Naive thymus-derived CD4-positive, alpha-beta T cell (primary cell): Measurements from ENCODE around the gene PGM3. TPM values are rescaled to one million over a fixed set of nuclear protein-coding genes. Genes with fewer than 3 reads are reported as not detected.

ENCODE experiments used
- ATAC-seq: fragments of 150-1000 bp; cut with Tn5 transposase; 2 replicates; pipeline ENCODE4 v1.10.0; 2021; ENCODE audit warnings: mild to moderate bottlenecking, moderate library complexity
- CTCF ChIA-PET: fragments of 350-600 bp; sonication (Branson Sonifier 250); formaldehyde crosslinking; loops from one replicate; lab custom pipeline; 2021; ENCODE audit warnings: antibody characterized with exemption; lab: Charles Lee
- POLR2A ChIA-PET: fragments of 350-600 bp; sonication (Branson Sonifier 250); formaldehyde crosslinking; loops from one replicate; lab custom pipeline; 2021; ENCODE audit warnings: antibody characterized with exemption, inconsistent platforms; lab: Charles Lee
- DNase-seq, 9 donors: peaks; one replicate each; pipeline versions ENCODE4 v3.0.0 to v3.0.0-alpha.2; 2020 to 2022; ENCODE audit warnings: mixed read lengths in 1 of 9
- H3K27ac ChIP-seq: one replicate; pipeline ENCODE4 v1.7.0; 2013; ENCODE audit warnings: mild to moderate bottlenecking, low read depth, low read length, moderate library complexity
- H3K27me3 ChIP-seq, 2 donors: one replicate each; pipeline ENCODE4 v1.7.0; 2013; ENCODE audit warnings: low read length in 2 of 2, mild to moderate bottlenecking in 2 of 2, moderate library complexity in 2 of 2; ENCODE audit not compliant: control insufficient read depth in 2 of 2, insufficient read depth in 2 of 2
- H3K36me3 ChIP-seq, 3 experiments: 1 replicate in 2 of 3; 2 replicates in 1 of 3; pipeline ENCODE4 v1.7.0; 2013; ENCODE audit warnings: low read length in 3 of 3, mild to moderate bottlenecking in 3 of 3, moderate library complexity in 1 of 3; ENCODE audit not compliant: insufficient read depth in 3 of 3, control insufficient read depth in 2 of 3
- H3K4me1 ChIP-seq, 2 donors: one replicate each; pipeline ENCODE4 v1.7.0; 2013; ENCODE audit warnings: low read length in 2 of 2, mild to moderate bottlenecking in 2 of 2, moderate library complexity in 1 of 2; ENCODE audit not compliant: control insufficient read depth in 2 of 2, insufficient read depth in 2 of 2
- H3K4me3 ChIP-seq: 2 replicates; pipeline ENCODE4 v1.7.0; 2013; ENCODE audit warnings: mild to moderate bottlenecking, low read length
- H3K9me3 ChIP-seq, 3 experiments: 1 replicate in 2 of 3; 2 replicates in 1 of 3; pipeline ENCODE4 v1.7.0; 2013; ENCODE audit warnings: low read length in 3 of 3; ENCODE audit not compliant: control insufficient read depth in 2 of 3
- H3K27ac Mint-ChIP-seq, 9 donors: one replicate each; pipeline ENCODE4 v1.8.0; 2020 to 2022; ENCODE audit warnings: mixed read lengths in 9 of 9, mild to moderate bottlenecking in 8 of 9, moderate library complexity in 5 of 9, inconsistent platforms in 2 of 9
- H3K27me3 Mint-ChIP-seq, 5 donors: one replicate each; pipeline ENCODE4 v1.8.0; 2021 to 2022; ENCODE audit warnings: mixed read lengths in 5 of 5, mild to moderate bottlenecking in 1 of 5
- H3K36me3 Mint-ChIP-seq, 5 donors: one replicate each; pipeline ENCODE4 v1.8.0; 2020 to 2022; ENCODE audit warnings: mixed read lengths in 5 of 5, mild to moderate bottlenecking in 3 of 5, inconsistent platforms in 1 of 5
- H3K4me1 Mint-ChIP-seq, 7 donors: one replicate each; pipeline ENCODE4 v1.8.0; 2020 to 2022; ENCODE audit warnings: mixed read lengths in 7 of 7, mild to moderate bottlenecking in 3 of 7, inconsistent platforms in 1 of 7
- H3K4me3 Mint-ChIP-seq, 10 donors: one replicate each; pipeline ENCODE4 v1.8.0; 2020 to 2022; ENCODE audit warnings: mild to moderate bottlenecking in 10 of 10, mixed read lengths in 10 of 10, moderate library complexity in 6 of 10, inconsistent platforms in 2 of 10
- H3K9me3 Mint-ChIP-seq, 11 donors: one replicate each; pipeline ENCODE4 v1.8.0; 2020 to 2022; ENCODE audit warnings: mixed read lengths in 11 of 11, mild to moderate bottlenecking in 4 of 11, inconsistent platforms in 1 of 11, moderate library complexity in 1 of 11
- intact Hi-C, 2 donors: fragments of 100-400 bp; cut with micrococcal nuclease; formaldehyde crosslinking; loops; one replicate each; pipeline ENCODE4 v1.15.1; 2023
- polyA plus RNA-seq, 2 donors: library from polyadenylated mRNA; unstranded; fragments of 300-500 nt; fragmentation: Illumina TruSeq; gene quantifications; one replicate each; pipeline ENCODE4 v1.2.3, GENCODE V29; 2021
- total RNA-seq, 6 experiments: library from RNA in 5 of 6; stranded (reverse) in 5 of 6; gene quantifications; 1 replicate in 5 of 6; 2 replicates in 1 of 6; pipeline ENCODE4 v1.2.3 and lab custom pipeline; 2021 to 2026

Gene PGM3
- total RNA-seq (10 to 100 TPM; 22.0 to 37.3 (median 27.6) TPM), polyA plus RNA-seq (10 to 100 TPM in 1 of 2 donors, 1 to 10 TPM in 1; 8.2 to 14.2 TPM), total RNA-seq (lab: John Stamatoyannopoulos, UW) (42.5 reads per million, percentile 68 among the genes with 10 or more reads in this experiment)

DNA sequence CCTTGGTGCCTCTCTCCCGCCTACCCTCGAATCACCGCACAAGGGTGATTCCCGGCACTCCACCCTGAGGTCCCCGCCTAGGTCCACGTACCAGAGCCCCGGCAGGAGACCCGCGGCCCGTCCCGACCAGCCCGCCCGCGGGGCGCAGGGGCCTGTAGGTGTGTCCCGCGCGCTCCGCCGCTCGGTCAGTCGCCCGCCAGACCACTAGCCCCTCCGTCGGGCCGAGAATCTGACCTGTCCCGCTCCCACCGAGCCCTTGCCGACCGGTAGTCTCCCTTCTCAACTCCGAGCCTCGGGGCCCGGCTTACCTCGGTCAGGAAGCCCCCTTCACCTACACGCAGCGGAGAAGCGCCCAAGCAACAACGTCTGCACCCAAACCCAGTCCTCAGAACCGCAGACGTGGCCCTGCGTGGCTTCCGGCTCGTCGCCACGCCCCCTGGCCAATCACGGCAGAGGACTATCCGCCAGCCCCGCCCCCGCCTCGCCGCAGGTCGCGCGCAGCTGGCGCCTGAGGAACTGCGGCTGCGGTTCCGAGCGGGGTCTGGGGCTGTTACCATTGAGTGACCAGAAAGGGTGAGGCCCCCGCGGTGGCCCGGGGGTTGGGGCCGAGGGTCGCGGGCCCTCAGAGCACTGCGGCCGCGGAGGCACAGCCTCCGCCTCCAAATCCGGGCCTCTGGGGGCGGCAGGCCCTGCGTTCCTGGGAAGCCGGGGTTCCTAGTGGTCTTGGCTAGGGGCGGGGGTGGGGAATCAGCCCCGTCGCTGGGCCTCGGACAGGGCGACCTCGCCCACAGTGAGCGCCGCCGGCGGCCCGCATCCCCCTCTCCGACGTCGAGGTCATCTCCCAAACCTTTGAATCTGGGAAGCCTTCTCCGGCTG lies at the start of gene PGM3, which contains the start of gene RWDD2A:
Gene PGM3, minus strand, starts transcription at position 395 of the 876 bp plus-strand sequence. CDS start 2,253 bp downstream, outside the sequence.
Gene RWDD2A, plus strand, starts transcription at position 487 of the 876 bp plus-strand sequence. CDS start 1,095 bp downstream, outside the sequence.
- Histone ChIP-seq H3K9me3 (no peaks in the 10 kb centered on the region), H3K27me3 (no peaks in the 10 kb centered on the region), H3K4me1 (peaks cover 5 to 12% of the 10 kb centered on the region in 2 donors), H3K4me3 (peak within 1 kb of the TSS; percentile 93), H3K36me3 (peaks cover 0 to 13% (median 0%) of the 10 kb centered on the region in 3 experiments), H3K27ac (peak within 1 kb of the TSS; percentile 91)
- no peaks in the 10 kb centered on the region for H3K9me3 Mint-ChIP-seq
- POLR2A ChIA-PET, result interaction anchor here (2.1 kb wide), 1 partner anchor 126 kb away, joined by 12 read pairs; the partner anchor contains the start of gene DOP1A
- H3K36me3 Mint-ChIP-seq, result peaks cover 0 to 20% (median 4%) of the 10 kb centered on the region in 5 donors
- CTCF ChIA-PET, result interaction anchor here (3.0 kb wide), 1 partner anchor 127 kb away, joined by 9 read pairs; the partner anchor contains the start of gene UBE3D
- H3K27ac Mint-ChIP-seq, result peak within 1 kb of the TSS; percentile 89 to 99 (median 97)
- peak within 1 kb of the TSS; percentile 92 to 99 (median 98) for H3K4me3 Mint-ChIP-seq
- peaks cover 24 to 68% (median 63%) of the 10 kb centered on the region in 7 donors for H3K4me1 Mint-ChIP-seq
- intact Hi-C loops, result loop anchor here (1.0 to 10.0 kb wide), 11 partner anchors 18 to 1441 kb away; partner anchors contain the start of genes CEP162 (in 2 of the 2), CYB5R4 (in 2 of the 2), DOP1A (in 2 of the 2) and TENT5A (in 2 of the 2)
- peaks cover 0 to 6% (median 0%) of the 10 kb centered on the region in 5 donors for H3K27me3 Mint-ChIP-seq
- DNase-seq (peak; percentile 84 to 90 (median 88)), ATAC-seq (peak; percentile 99)

- no peaks in the 10 kb centered on the region for H3K27me3 ChIP-seq
- Mint-ChIP-seq H3K4me3 (no peak overlapping the region), H3K27ac (no peak overlapping the region), H3K9me3 (no peaks in the 10 kb centered on the region), H3K36me3 (no peaks in the 10 kb centered on the region), H3K4me1 (no peaks in the 10 kb centered on the region), H3K27me3 (peaks cover 11 to 29% (median 18%) of the 10 kb centered on the region in 5 donors)
- no peaks in the 10 kb centered on the region for H3K36me3 ChIP-seq
- ChIA-PET POLR2A (no interaction called here), CTCF (no interaction called here)
- intact Hi-C loops, result no loop called here
- no peak for DNase-seq
- no peak overlapping the region for H3K4me3 ChIP-seq
- no peaks in the 10 kb centered on the region for H3K4me1 ChIP-seq
- H3K9me3 ChIP-seq, result no peaks in the 10 kb centered on the region
- ATAC-seq, result no peak
- H3K27ac ChIP-seq, result no peak overlapping the region
These were observed 38.1 kb upstream of the PGM3 start for GRCh38 chr6:83231146-83231545.

- Histone ChIP-seq H3K27ac (no peak overlapping the region), H3K27me3 (no peaks in the 10 kb centered on the region), H3K9me3 (no peaks in the 10 kb centered on the region), H3K4me1 (no peaks in the 10 kb centered on the region), H3K4me3 (no peak overlapping the region), H3K36me3 (no peaks in the 10 kb centered on the region)
- no peak overlapping the region for H3K4me3 Mint-ChIP-seq
- peaks cover 0 to 7% (median 2%) of the 10 kb centered on the region in 5 donors for H3K27me3 Mint-ChIP-seq
- POLR2A ChIA-PET, result no interaction called here
- no peaks in the 10 kb centered on the region for H3K9me3 Mint-ChIP-seq
- H3K4me1 Mint-ChIP-seq, result no peaks in the 10 kb centered on the region
- no peak for DNase-seq
- no peak for ATAC-seq
- no peak overlapping the region for H3K27ac Mint-ChIP-seq
- no peaks in the 10 kb centered on the region for H3K36me3 Mint-ChIP-seq
- CTCF ChIA-PET, result no interaction called here
- intact Hi-C loops, result loop anchor here in 1 of 2 donors (1.0 kb wide), 1 partner anchor 289 kb away; no protein-coding TSS in a partner anchor
These were observed 33.5 kb upstream of the PGM3 start for GRCh38 chr6:83226517-83226916.

- POLR2A ChIA-PET, result no interaction called here
- CTCF ChIA-PET, result interaction anchor here (0.7 to 2.1 kb wide), 7 partner anchors 11 to 314 kb away, joined by 3 to 12 read pairs (median 3); partner anchors contain the start of gene DOP1A
- H3K9me3 Mint-ChIP-seq, result no peaks in the 10 kb centered on the region
- no peaks in the 10 kb centered on the region for H3K4me1 Mint-ChIP-seq
- peak in 3 of 9 donors; percentile 6 to 28 (median 14) for DNase-seq
- Histone ChIP-seq H3K27ac (no peak overlapping the region), H3K27me3 (no peaks in the 10 kb centered on the region), H3K4me1 (no peaks in the 10 kb centered on the region), H3K36me3 (no peaks in the 10 kb centered on the region), H3K9me3 (no peaks in the 10 kb centered on the region), H3K4me3 (no peak overlapping the region)
- no peak for ATAC-seq
- H3K36me3 Mint-ChIP-seq, result no peaks in the 10 kb centered on the region
- no peak overlapping the region for H3K4me3 Mint-ChIP-seq
- peaks cover 0 to 5% (median 0%) of the 10 kb centered on the region in 5 donors for H3K27me3 Mint-ChIP-seq
- intact Hi-C loops, result loop anchor here (1.0 to 2.0 kb wide), 4 partner anchors 293 to 1005 kb away; partner anchors contain the start of gene CEP162 (in 1 of the 2)
- no peak overlapping the region for H3K27ac Mint-ChIP-seq
These were observed 28.9 kb upstream of the PGM3 start for GRCh38 chr6:83221889-83222479.

- Histone ChIP-seq H3K27ac (no peak overlapping the region), H3K27me3 (no peaks in the 10 kb centered on the region), H3K36me3 (no peaks in the 10 kb centered on the region), H3K4me1 (no peaks in the 10 kb centered on the region), H3K9me3 (no peaks in the 10 kb centered on the region), H3K4me3 (no peak overlapping the region)
- Mint-ChIP-seq H3K36me3 (no peaks in the 10 kb centered on the region), H3K4me3 (no peak overlapping the region), H3K27ac (no peak overlapping the region), H3K9me3 (no peaks in the 10 kb centered on the region), H3K4me1 (no peaks in the 10 kb centered on the region), H3K27me3 (peaks cover 0 to 5% (median 0%) of the 10 kb centered on the region in 5 donors)
- intact Hi-C loops, result no loop called here
- ChIA-PET CTCF (interaction anchor here (0.9 to 2.1 kb wide), 4 partner anchors 10 to 315 kb away, joined by 3 to 12 read pairs (median 5); partner anchors contain the start of gene DOP1A), POLR2A (no interaction called here)
- no peak for ATAC-seq
- no peak for DNase-seq
These were observed 28.2 kb upstream of the PGM3 start for GRCh38 chr6:83221276-83221675.

- H3K4me1 ChIP-seq, result no peaks in the 10 kb centered on the region
- DNase-seq, result no peak
- H3K27ac ChIP-seq, result no peak overlapping the region
- H3K36me3 ChIP-seq, result no peaks in the 10 kb centered on the region
- ChIA-PET POLR2A (no interaction called here), CTCF (interaction anchor here (0.7 to 1.8 kb wide), 2 partner anchors 152 to 155 kb away, joined by 4 to 5 read pairs; partner anchors contain the start of gene DOP1A)
- intact Hi-C loops, result no loop called here
- Mint-ChIP-seq H3K9me3 (no peaks in the 10 kb centered on the region), H3K36me3 (no peaks in the 10 kb centered on the region), H3K4me1 (no peaks in the 10 kb centered on the region), H3K27ac (no peak overlapping the region), H3K27me3 (peaks cover 0 to 6% (median 0%) of the 10 kb centered on the region in 5 donors), H3K4me3 (no peak overlapping the region)
- no peak overlapping the region for H3K4me3 ChIP-seq
- ATAC-seq, result no peak
- no peaks in the 10 kb centered on the region for H3K27me3 ChIP-seq
- no peaks in the 10 kb centered on the region for H3K9me3 ChIP-seq
These were observed 27.1 kb upstream of the PGM3 start for GRCh38 chr6:83220121-83220520.
